Measurements from ENCODE around the gene DNM1L. TPM values are rescaled to one million over a fixed set of nuclear protein-coding genes. Genes with fewer than 3 reads are reported as not detected.
A peak's percentile ranks its signal among the peaks of the same experiment; 100 is the strongest.
"Not testable (repeated sequence)": the region's sequence is repeated elsewhere in the genome, so short reads cannot be mapped to it uniquely, and the experiment has no call there.

The DNM1L gene
- total and polyA plus RNA-seq, 9 of the 15 experiments (the other 6 are each of a cell fraction or from before 2014, with no cell fraction given) = 24.1 to 82.8 (median 61.5) TPM

GRCh38 chr12:32698285-32698684 lies 19.2 kb downstream of the DNM1L start:
- in situ Hi-C loops (cut with MboI) (no loop called here), intact Hi-C loops (cut with micrococcal nuclease) (no loop called here)
- no TSS peak for BruUV-seq (replicated peaks)
- Histone ChIP-seq H3K4me1 (replicated peaks in 1 of 2; ENCODE audit: control insufficient read depth in 2 of 2, insufficient read depth in 2 of 2, low read length in 2 of 2) (peaks cover 6% of the 10 kb centered on the region in 2 experiments; a peak in 2 of 5 replicates), H4K20me1 (replicated peaks; ENCODE audit: control insufficient read depth, insufficient read depth, low read length) (no peaks in the 10 kb centered on the region), H3K4me3 (no peak overlapping the region), H3K79me2 (ENCODE audit: control insufficient read depth, insufficient read depth, low read length) (peaks cover 60% of the 10 kb centered on the region), H3K9ac (ENCODE audit: insufficient read depth in 1 of 2, low read depth in 2 of 2, low read length in 2 of 2) (no peak overlapping the region), H3K27ac (ENCODE audit: extremely low read depth, low read depth, low read length) (no peak overlapping the region), H3K36me3 (ENCODE audit: control insufficient read depth, insufficient read depth, low read length) (peaks cover 12% of the 10 kb centered on the region; the same call in 2 of the 3 replicates), H3K9me3 (replicated peaks; ENCODE audit: control insufficient read depth, insufficient read depth, low read depth, low read length) (no peaks in the 10 kb centered on the region), H3K9me1 (ENCODE audit: control insufficient read depth, insufficient read depth, low read length) (no peaks in the 10 kb centered on the region), H3K27me3 (ENCODE audit: control insufficient read depth in 2 of 2, insufficient read depth in 2 of 2, low read length in 2 of 2) (no peaks in the 10 kb centered on the region), H3K4me2 (ENCODE audit: insufficient read depth, low read length) (no peak overlapping the region), H2AFZ (ENCODE audit: low read depth, low read length) (no peak overlapping the region)
- ATAC-seq = peak; percentile 47
- WGBS (ENCODE audit: insufficient coverage, low coverage, missing lambda C conversion rate) = 89% methylated on average over 2 of the region's 2 CpGs
- FAIRE-seq = no peak
- CTCF ChIA-PET (ENCODE audit: low intra/inter-chr PET ratio) = no interaction called here
- no peak for DNase-seq (ENCODE audit: extremely low read depth in 1 of 4, low spot score in 3 of 4)
- POLR2A ChIA-PET = interaction anchor here (0.6 to 1.2 kb wide), 3 partner anchors 9 to 1765 kb away, joined by 3 to 4 read pairs (median 4); no protein-coding TSS in a partner anchor
- TF ChIP-seq SNAPC5 (CRISPR knock-in tag; IDR thresholded peaks at IDR 0.05) = no peak
- no peak for TF ChIP-seq ZNF212 (CRISPR knock-in tag; IDR thresholded peaks at IDR 0.05)
- no peak for TF ChIP-seq CBFA2T2 (conservative IDR thresholded peaks at IDR 0.05)
- no peak for TF ChIP-seq ZNF512 (tag; IDR thresholded peaks at IDR 0.05)
- TF ChIP-seq XRCC4 (IDR thresholded peaks at IDR 0.05; ENCODE audit: extremely low read depth, insufficient read depth, insufficient read length) = no peak
- TF ChIP-seq MTA3 (IDR thresholded peaks at IDR 0.05; ENCODE audit: borderline replicate concordance) = no peak
- TF ChIP-seq CBX1 (IDR thresholded peaks at IDR 0.05; ENCODE audit: low read depth) = no peak
- no peak for TF ChIP-seq ZSCAN32 (CRISPR knock-in tag; IDR thresholded peaks at IDR 0.05)
- no peak for TF ChIP-seq ZBTB12 (CRISPR knock-in tag; IDR thresholded peaks at IDR 0.05)
- no peak for TF ChIP-seq KLF1 (tag; IDR thresholded peaks at IDR 0.05)

GRCh38 chr12:32699437-32699836 lies 20.3 kb downstream of the DNM1L start:
- H3K4me3 ChIP-seq; H3K9ac ChIP-seq (ENCODE audit: insufficient read depth in 1 of 2, low read depth in 2 of 2, low read length in 2 of 2); H3K27me3 ChIP-seq (ENCODE audit: control insufficient read depth in 2 of 2, insufficient read depth in 2 of 2, low read length in 2 of 2); intact Hi-C loops (cut with micrococcal nuclease); H3K9me1 ChIP-seq (ENCODE audit: control insufficient read depth, insufficient read depth, low read length); ATAC-seq; DNase-seq (ENCODE audit: extremely low read depth in 1 of 4, low spot score in 3 of 4); in situ Hi-C loops (cut with MboI); H3K9me3 ChIP-seq (replicated peaks; ENCODE audit: control insufficient read depth, insufficient read depth, low read depth, low read length); H3K4me2 ChIP-seq (ENCODE audit: insufficient read depth, low read length); BruUV-seq (replicated peaks); H3K36me3 ChIP-seq (ENCODE audit: control insufficient read depth, insufficient read depth, low read length); H3K27ac ChIP-seq (ENCODE audit: extremely low read depth, low read depth, low read length); FAIRE-seq; CTCF ChIA-PET (ENCODE audit: low intra/inter-chr PET ratio); H4K20me1 ChIP-seq (replicated peaks; ENCODE audit: control insufficient read depth, insufficient read depth, low read length); H3K4me1 ChIP-seq (replicated peaks in 1 of 2; ENCODE audit: control insufficient read depth in 2 of 2, insufficient read depth in 2 of 2, low read length in 2 of 2); H2AFZ ChIP-seq (ENCODE audit: low read depth, low read length): not testable (repeated sequence)
- WGBS (ENCODE audit: insufficient coverage, low coverage, missing lambda C conversion rate) = 93% methylated on average over 7 of the region's 8 CpGs
- POLR2A ChIA-PET = interaction anchor here (1.2 kb wide), 1 partner anchor 10 kb away, joined by 4 read pairs; no protein-coding TSS in a partner anchor
- peaks cover 50% of the 10 kb centered on the region for H3K79me2 ChIP-seq (ENCODE audit: control insufficient read depth, insufficient read depth, low read length)
